HepG2 (cell line): Measurements from ENCODE around the gene WBP1. TPM values are rescaled to one million over a fixed set of nuclear protein-coding genes. Genes with fewer than 3 reads are reported as not detected.

ENCODE experiments used
- FOSL1 ChIP-seq: sonication (generic); formaldehyde crosslinking; IDR thresholded peaks from 2 replicates; pipeline ENCODE4 v1.9.0; 2021; ENCODE audit warnings: missing genetic modification reagents, borderline replicate concordance
- GZF1 ChIP-seq: sonication (generic); formaldehyde crosslinking; IDR thresholded peaks from 2 replicates; pipeline ENCODE4 v1.5.1; 2020; ENCODE audit warnings: mild to moderate bottlenecking, missing genetic modification reagents
- KAT2B ChIP-seq: fragments of 150-350 bp; IDR thresholded peaks from 2 replicates; pipeline ENCODE4 v1.6.1; 2014; ENCODE audit warnings: low read depth, low read length, borderline replicate concordance
- NR2F6 ChIP-seq, 2 experiments: IDR thresholded peaks; 2 replicates each; pipeline ENCODE4 v1.6.1; 2016; ENCODE audit warnings: antibody characterized with exemption in 1 of 2, mild to moderate bottlenecking in 1 of 2
- PRDM10 ChIP-seq: sonication (generic); formaldehyde crosslinking; IDR thresholded peaks from 2 replicates; pipeline ENCODE4 v1.4.0; 2020; ENCODE audit warnings: low read depth, missing genetic modification reagents
- RARA ChIP-seq: IDR thresholded peaks from 2 replicates; pipeline ENCODE4 v1.6.1; 2016; ENCODE audit warnings: missing genetic modification reagents, missing compliant biosample characterization
- YY1 ChIP-seq: IDR thresholded peaks from 2 replicates; pipeline ENCODE4 v1.6.1; 2011; ENCODE audit warnings: low read length, low read depth, moderate library complexity, mild to moderate bottlenecking; ENCODE audit not compliant: insufficient read depth, insufficient replicate concordance
- polyA plus RNA-seq, 8 experiments: library from polyadenylated mRNA; depleted of rRNA in 3 of 8; stranded (reverse) in 7 of 8; unstranded in 1 of 8; fragments of >200 nt; fragmentation: Illumina TruSeq in 4 of 8; extraction: Trizol in 4 of 8; gene quantifications; 2 replicates each; pipeline versions ENCODE4 v1.2.1 to v1.2.3, GENCODE V29; 2011 to 2016; ENCODE audit warnings: low read depth in 4 of 8, missing spikeins in 1 of 8, mixed read lengths in 1 of 8; ENCODE audit not compliant: insufficient read depth in 1 of 8
- total RNA-seq, 5 experiments: library from RNA; depleted of rRNA; stranded (reverse); fragments of >200 nt; fragmentation: Illumina TruSeq; extraction: Trizol; gene quantifications; 2 replicates each; pipeline ENCODE4 v1.2.3, GENCODE V29; 2016; ENCODE audit warnings: low read depth in 1 of 5
- TF ChIP-seq, protein P1 (sequence below): sonication (generic); formaldehyde crosslinking; IDR thresholded peaks from one replicate; pipeline ENCODE4 v1.5.1; 2020; ENCODE audit warnings: mild to moderate bottlenecking, missing genetic modification reagents; ENCODE audit errors: not compliant biosample characterization
- TF ChIP-seq, protein P2 (sequence below): sonication (generic); formaldehyde crosslinking; IDR thresholded peaks from 2 replicates; pipeline ENCODE4 v1.4.0; 2020; ENCODE audit warnings: missing genetic modification reagents

Gene WBP1
- total and polyA plus RNA-seq, 2 of the 13 experiments (the other 11 are each of a cell fraction or from before 2014, with no cell fraction given) = 38.8 to 85.7 TPM

DNA sequence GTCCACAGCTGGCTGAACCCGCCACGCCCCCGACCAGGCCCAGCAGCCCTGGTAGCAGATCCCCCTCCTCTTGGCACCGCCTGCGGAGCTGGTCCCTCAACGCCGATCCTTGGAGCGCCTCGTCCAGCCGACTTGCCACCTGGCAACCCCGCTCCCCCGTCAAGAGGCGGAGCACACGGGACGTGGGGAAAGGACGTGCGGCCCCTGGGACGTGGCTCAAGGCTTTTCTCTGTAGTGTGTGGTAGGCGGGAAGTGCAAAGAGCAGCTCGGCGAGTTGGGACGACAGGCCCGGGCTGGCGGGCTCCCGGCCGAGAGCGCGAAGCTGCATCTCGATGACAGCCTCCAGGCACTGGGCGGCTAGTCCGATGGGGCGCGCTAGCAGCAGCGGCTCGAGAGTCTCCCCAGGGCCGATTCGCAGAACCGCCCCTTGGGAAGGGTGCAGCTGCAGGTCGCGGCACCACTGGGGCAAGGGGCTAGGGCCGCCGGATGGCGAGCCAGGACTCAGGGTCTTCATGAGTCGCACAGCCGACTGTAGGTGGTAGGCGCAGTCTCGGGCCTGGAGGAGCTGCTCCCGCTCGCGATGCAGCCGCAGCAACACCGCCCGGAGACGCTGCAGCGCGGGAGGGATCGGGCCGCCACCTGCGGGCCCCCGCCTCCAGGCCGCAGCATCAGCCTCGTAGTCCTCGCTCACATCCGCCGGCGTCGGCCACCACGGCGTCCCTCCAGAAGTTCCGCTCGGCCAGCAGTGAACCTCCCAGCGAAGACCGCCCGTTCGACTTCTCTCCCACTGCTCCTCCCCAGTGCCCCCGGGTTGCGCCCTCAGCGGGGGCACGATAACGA, 23.9 kb downstream of the WBP1 start (continued):
- TF ChIP-seq, protein P1, sequence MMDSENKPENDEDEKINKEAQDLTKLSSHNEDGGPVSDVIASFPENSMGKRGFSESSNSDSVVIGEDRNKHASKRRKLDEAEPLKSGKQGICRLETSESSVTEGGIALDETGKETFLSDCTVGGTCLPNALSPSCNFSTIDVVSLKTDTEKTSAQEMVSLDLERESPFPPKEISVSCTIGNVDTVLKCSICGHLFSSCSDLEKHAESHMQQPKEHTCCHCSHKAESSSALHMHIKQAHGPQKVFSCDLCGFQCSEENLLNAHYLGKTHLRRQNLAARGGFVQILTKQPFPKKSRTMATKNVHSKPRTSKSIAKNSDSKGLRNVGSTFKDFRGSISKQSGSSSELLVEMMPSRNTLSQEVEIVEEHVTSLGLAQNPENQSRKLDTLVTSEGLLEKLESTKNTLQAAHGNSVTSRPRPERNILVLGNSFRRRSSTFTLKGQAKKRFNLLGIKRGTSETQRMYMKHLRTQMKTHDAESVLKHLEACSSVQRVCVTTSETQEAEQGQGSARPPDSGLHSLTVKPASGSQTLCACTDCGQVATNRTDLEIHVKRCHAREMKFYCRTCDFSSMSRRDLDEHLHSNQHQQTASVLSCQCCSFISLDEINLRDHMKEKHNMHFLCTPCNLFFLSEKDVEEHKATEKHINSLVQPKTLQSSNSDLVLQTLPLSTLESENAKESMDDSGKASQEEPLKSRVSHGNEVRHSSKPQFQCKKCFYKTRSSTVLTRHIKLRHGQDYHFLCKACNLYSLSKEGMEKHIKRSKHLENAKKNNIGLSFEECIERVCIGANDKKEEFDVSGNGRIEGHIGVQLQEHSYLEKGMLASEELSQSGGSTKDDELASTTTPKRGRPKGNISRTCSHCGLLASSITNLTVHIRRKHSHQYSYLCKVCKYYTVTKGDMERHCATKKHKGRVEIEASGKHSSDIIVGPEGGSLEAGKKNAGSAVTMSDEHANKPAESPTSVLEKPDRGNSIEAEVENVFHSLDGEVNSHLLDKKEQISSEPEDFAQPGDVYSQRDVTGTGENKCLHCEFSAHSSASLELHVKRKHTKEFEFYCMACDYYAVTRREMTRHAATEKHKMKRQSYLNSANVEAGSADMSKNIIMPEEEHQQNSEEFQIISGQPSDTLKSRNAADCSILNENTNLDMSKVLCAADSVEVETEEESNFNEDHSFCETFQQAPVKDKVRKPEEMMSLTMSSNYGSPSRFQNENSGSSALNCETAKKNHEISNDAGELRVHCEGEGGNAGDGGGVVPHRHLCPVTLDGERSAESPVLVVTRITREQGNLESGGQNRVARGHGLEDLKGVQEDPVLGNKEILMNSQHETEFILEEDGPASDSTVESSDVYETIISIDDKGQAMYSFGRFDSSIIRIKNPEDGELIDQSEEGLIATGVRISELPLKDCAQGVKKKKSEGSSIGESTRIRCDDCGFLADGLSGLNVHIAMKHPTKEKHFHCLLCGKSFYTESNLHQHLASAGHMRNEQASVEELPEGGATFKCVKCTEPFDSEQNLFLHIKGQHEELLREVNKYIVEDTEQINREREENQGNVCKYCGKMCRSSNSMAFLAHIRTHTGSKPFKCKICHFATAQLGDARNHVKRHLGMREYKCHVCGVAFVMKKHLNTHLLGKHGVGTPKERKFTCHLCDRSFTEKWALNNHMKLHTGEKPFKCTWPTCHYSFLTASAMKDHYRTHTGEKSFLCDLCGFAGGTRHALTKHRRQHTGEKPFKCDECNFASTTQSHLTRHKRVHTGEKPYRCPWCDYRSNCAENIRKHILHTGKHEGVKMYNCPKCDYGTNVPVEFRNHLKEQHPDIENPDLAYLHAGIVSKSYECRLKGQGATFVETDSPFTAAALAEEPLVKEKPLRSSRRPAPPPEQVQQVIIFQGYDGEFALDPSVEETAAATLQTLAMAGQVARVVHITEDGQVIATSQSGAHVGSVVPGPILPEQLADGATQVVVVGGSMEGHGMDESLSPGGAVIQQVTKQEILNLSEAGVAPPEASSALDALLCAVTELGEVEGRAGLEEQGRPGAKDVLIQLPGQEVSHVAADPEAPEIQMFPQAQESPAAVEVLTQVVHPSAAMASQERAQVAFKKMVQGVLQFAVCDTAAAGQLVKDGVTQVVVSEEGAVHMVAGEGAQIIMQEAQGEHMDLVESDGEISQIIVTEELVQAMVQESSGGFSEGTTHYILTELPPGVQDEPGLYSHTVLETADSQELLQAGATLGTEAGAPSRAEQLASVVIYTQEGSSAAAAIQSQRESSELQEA (CRISPR knock-in tag) = peak; percentile 95
- TF ChIP-seq, protein P2, sequence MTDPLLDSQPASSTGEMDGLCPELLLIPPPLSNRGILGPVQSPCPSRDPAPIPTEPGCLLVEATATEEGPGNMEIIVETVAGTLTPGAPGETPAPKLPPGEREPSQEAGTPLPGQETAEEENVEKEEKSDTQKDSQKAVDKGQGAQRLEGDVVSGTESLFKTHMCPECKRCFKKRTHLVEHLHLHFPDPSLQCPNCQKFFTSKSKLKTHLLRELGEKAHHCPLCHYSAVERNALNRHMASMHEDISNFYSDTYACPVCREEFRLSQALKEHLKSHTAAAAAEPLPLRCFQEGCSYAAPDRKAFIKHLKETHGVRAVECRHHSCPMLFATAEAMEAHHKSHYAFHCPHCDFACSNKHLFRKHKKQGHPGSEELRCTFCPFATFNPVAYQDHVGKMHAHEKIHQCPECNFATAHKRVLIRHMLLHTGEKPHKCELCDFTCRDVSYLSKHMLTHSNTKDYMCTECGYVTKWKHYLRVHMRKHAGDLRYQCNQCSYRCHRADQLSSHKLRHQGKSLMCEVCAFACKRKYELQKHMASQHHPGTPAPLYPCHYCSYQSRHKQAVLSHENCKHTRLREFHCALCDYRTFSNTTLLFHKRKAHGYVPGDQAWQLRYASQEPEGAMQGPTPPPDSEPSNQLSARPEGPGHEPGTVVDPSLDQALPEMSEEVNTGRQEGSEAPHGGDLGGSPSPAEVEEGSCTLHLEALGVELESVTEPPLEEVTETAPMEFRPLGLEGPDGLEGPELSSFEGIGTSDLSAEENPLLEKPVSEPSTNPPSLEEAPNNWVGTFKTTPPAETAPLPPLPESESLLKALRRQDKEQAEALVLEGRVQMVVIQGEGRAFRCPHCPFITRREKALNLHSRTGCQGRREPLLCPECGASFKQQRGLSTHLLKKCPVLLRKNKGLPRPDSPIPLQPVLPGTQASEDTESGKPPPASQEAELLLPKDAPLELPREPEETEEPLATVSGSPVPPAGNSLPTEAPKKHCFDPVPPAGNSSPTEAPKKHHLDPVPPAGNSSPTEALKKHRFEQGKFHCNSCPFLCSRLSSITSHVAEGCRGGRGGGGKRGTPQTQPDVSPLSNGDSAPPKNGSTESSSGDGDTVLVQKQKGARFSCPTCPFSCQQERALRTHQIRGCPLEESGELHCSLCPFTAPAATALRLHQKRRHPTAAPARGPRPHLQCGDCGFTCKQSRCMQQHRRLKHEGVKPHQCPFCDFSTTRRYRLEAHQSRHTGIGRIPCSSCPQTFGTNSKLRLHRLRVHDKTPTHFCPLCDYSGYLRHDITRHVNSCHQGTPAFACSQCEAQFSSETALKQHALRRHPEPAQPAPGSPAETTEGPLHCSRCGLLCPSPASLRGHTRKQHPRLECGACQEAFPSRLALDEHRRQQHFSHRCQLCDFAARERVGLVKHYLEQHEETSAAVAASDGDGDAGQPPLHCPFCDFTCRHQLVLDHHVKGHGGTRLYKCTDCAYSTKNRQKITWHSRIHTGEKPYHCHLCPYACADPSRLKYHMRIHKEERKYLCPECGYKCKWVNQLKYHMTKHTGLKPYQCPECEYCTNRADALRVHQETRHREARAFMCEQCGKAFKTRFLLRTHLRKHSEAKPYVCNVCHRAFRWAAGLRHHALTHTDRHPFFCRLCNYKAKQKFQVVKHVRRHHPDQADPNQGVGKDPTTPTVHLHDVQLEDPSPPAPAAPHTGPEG = peak; percentile 85
- TF ChIP-seq FOSL1 (CRISPR knock-in tag) (0 out of 2 replicates have a peak, but pooled peaks have one; percentile 8), NR2F6 (IDR thresholded peaks at IDR 0.05) (no peak), NR2F6 (CRISPR knock-in tag; IDR thresholded peaks at IDR 0.05) (no peak), YY1 (no peak), PRDM10 (CRISPR knock-in tag) (no peak), GZF1 (CRISPR knock-in tag) (peak; percentile 79; the same call in 1 of the 2 replicates), KAT2B (no peak), RARA (no peak)
